ENCODE data around the gene TOP2B. TPM values are rescaled to one million over a fixed set of nuclear protein-coding genes. Genes with fewer than 3 reads are reported as not detected.

The TOP2B gene
- total and polyA plus RNA-seq, 9 of the 15 experiments (the other 6 are each of a cell fraction or from before 2014, with no cell fraction given) = 45.3 to 186 (median 134) TPM

- no peak for TF ChIP-seq ZMIZ1 (IDR thresholded peaks at IDR 0.05; ENCODE audit: low read depth in 2 of 2, low read length in 2 of 2)
- no peak for TF ChIP-seq ZBTB26 (CRISPR knock-in tag; IDR thresholded peaks at IDR 0.05)
- TF ChIP-seq ZNF3 (CRISPR knock-in tag; IDR thresholded peaks at IDR 0.05) = no peak
- TF ChIP-seq TRIM28 (IDR thresholded peaks at IDR 0.05) = no peak
- no peak for TF ChIP-seq ZBTB11 (CRISPR knock-in tag; IDR thresholded peaks at IDR 0.05)
- peak; percentile 46 for TF ChIP-seq CREB1 (IDR thresholded peaks at IDR 0.05)
- TF ChIP-seq CREB1 (CRISPR knock-in tag; IDR thresholded peaks at IDR 0.05) = 0 out of 2 replicates have a peak, but pooled peaks have one; percentile 30
- no peak for TF ChIP-seq TBP (optimal IDR thresholded peaks at IDR 0.05; ENCODE audit: low read depth, low read length)
- TF ChIP-seq ZNF830 (CRISPR knock-in tag; IDR thresholded peaks at IDR 0.05) = no peak
- TF ChIP-seq ZNF274 (IDR thresholded peaks at IDR 0.05; ENCODE audit: borderline replicate concordance, low read depth, low read length) = no peak
- no peak for TF ChIP-seq ETV5 (CRISPR knock-in tag; IDR thresholded peaks at IDR 0.05; ENCODE audit: low read depth)
- no peak for TF ChIP-seq CBX1 (IDR thresholded peaks at IDR 0.05; ENCODE audit: low read depth)
- no peak for TF ChIP-seq ZNF507 (tag; conservative IDR thresholded peaks at IDR 0.05)
- no peak for TF ChIP-seq NONO (IDR thresholded peaks at IDR 0.05; ENCODE audit: low read depth in 2 of 2, low read length in 1 of 2)
- no peak for TF ChIP-seq RBM15 (IDR thresholded peaks at IDR 0.05; ENCODE audit: insufficient read depth, low read length)
Measured at GRCh38 chr3:25582242-25582641, 82.5 kb downstream of the TOP2B start (continued).
